Muscle layer of duodenum (tissue), 2 donors: ENCODE data around the gene RBM28.

ENCODE experiments used
- H3K27ac ChIP-seq: one replicate; pipeline ENCODE4 v1.7.0; 2013; ENCODE audit warnings: mild to moderate bottlenecking, low read length
- H3K27me3 ChIP-seq: one replicate; pipeline ENCODE4 v1.7.0; 2013; ENCODE audit warnings: low read depth, mild to moderate bottlenecking, control low read depth, low read length
- H3K36me3 ChIP-seq, 2 donors: one replicate each; pipeline ENCODE4 v1.7.0; 2013; ENCODE audit warnings: low read length in 2 of 2, control low read depth in 1 of 2, mild to moderate bottlenecking in 1 of 2; ENCODE audit not compliant: insufficient read depth in 2 of 2, control insufficient read depth in 1 of 2
- H3K4me1 ChIP-seq, 2 donors: one replicate each; pipeline ENCODE4 v1.7.0; 2013; ENCODE audit warnings: low read length in 2 of 2, mild to moderate bottlenecking in 2 of 2, control low read depth in 1 of 2, moderate library complexity in 1 of 2; ENCODE audit not compliant: insufficient read depth in 2 of 2, control insufficient read depth in 1 of 2
- H3K4me3 ChIP-seq, 2 donors: one replicate each; pipeline ENCODE4 v1.7.0; 2013; ENCODE audit warnings: low read length in 2 of 2, low read depth in 1 of 2, mild to moderate bottlenecking in 1 of 2
- H3K9me3 ChIP-seq, 2 donors: one replicate each; pipeline ENCODE4 v1.7.0; 2013; ENCODE audit warnings: low read length in 2 of 2, control low read depth in 1 of 2, mild to moderate bottlenecking in 1 of 2; ENCODE audit not compliant: control insufficient read depth in 1 of 2
- donor health status: healthy.

Gene RBM28

GRCh38 chr7:128357217-128357613 is 13.5 kb upstream of the RBM28 start:
- no peaks in the 10 kb centered on the region for H3K9me3 ChIP-seq
- H3K27ac ChIP-seq = no peak overlapping the region
- H3K27me3 ChIP-seq = peaks cover 20% of the 10 kb centered on the region
- H3K4me1 ChIP-seq = peaks cover 0 to 18% of the 10 kb centered on the region in 2 donors
- H3K4me3 ChIP-seq = no peak overlapping the region
- H3K36me3 ChIP-seq = no peaks in the 10 kb centered on the region

- peaks cover 16% of the 10 kb centered on the region for H3K27me3 ChIP-seq
These were observed 13.0 kb upstream of the RBM28 start for GRCh38 chr7:128356546-128357216.

GRCh38 chr7:128353610-128354009 is 9.9 kb upstream of the RBM28 start:
- no peak overlapping the region for H3K27ac ChIP-seq
- no peaks in the 10 kb centered on the region for H3K9me3 ChIP-seq
- peaks cover 0 to 9% of the 10 kb centered on the region in 2 donors for H3K4me1 ChIP-seq
- H3K4me3 ChIP-seq = no peak overlapping the region
- peaks cover 20% of the 10 kb centered on the region for H3K27me3 ChIP-seq
- no peaks in the 10 kb centered on the region for H3K36me3 ChIP-seq

More at GRCh38 chr7:128356546-128357216, 13.0 kb upstream of the RBM28 start:
- H3K4me3 ChIP-seq = no peak overlapping the region
- no peak overlapping the region for H3K27ac ChIP-seq
- H3K4me1 ChIP-seq = peaks cover 0 to 16% of the 10 kb centered on the region in 2 donors
- H3K9me3 ChIP-seq = no peaks in the 10 kb centered on the region
- no peaks in the 10 kb centered on the region for H3K36me3 ChIP-seq

DNA sequence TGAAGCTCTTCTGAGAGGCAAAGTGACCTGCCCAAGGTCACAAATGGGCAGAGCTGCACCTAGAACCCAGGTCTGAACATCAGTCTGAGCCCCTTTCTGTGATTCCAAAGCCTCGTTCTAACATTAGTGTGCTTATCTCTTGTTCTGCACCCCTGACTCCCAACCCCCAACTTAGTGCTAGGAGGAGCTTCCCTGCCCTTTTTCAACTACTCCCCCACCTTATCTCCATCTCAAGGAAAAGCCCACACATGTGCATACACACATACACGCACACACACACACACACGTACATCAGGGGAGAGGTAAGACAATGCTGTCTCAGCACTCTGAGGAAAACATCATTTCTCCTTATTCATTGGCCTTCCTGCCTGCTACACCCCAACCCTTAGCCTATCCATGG is 9.5 kb upstream of the RBM28 start:
- Histone ChIP-seq H3K27ac (no peak overlapping the region), H3K27me3 (peaks cover 20% of the 10 kb centered on the region)

DNA sequence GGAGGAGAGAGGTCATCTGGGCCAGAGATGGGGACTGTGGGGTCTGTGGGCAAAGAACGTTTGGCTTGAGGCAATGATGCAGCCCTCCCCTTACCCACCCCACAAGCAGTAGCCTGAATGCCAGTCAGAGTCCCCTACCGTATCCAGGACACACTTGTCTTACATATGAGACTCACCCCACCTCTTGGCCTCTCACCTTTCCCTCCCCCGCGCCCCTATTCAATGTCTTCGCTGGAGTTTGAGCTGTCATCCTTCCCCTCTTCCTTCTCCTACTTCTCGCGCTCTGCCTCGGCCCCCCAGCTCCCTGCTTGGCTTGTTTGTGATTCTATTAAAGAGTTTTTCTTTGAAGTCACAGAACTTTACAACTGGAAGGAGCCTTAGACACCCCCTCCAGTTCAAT is 8.9 kb upstream of the RBM28 start:
- Histone ChIP-seq H3K4me1 (peaks cover 0 to 9% of the 10 kb centered on the region in 2 donors), H3K27me3 (peaks cover 20% of the 10 kb centered on the region), H3K4me3 (no peak overlapping the region), H3K27ac (no peak overlapping the region), H3K36me3 (no peaks in the 10 kb centered on the region), H3K9me3 (no peaks in the 10 kb centered on the region)

More for the DNA sequence above, 9.5 kb upstream of the RBM28 start:
- Histone ChIP-seq H3K4me1 (peaks cover 0 to 9% of the 10 kb centered on the region in 2 donors), H3K4me3 (no peak overlapping the region), H3K36me3 (no peaks in the 10 kb centered on the region), H3K9me3 (no peaks in the 10 kb centered on the region)

- no peak overlapping the region for H3K27ac ChIP-seq
- H3K27me3 ChIP-seq = peaks cover 20% of the 10 kb centered on the region
- no peaks in the 10 kb centered on the region for H3K9me3 ChIP-seq
- H3K36me3 ChIP-seq = no peaks in the 10 kb centered on the region
- H3K4me3 ChIP-seq = no peak overlapping the region
- H3K4me1 ChIP-seq = peaks cover 0 to 9% of the 10 kb centered on the region in 2 donors
These were observed 8.4 kb upstream of the RBM28 start for GRCh38 chr7:128352153-128352537.

- H3K27me3 ChIP-seq = peaks cover 20% of the 10 kb centered on the region
- no peaks in the 10 kb centered on the region for H3K9me3 ChIP-seq
- H3K36me3 ChIP-seq = no peaks in the 10 kb centered on the region
- peak overlapping the region in 1 of 2 donors; percentile 40 for H3K4me3 ChIP-seq
- no peak overlapping the region for H3K27ac ChIP-seq
- H3K4me1 ChIP-seq = peaks cover 0 to 9% of the 10 kb centered on the region in 2 donors
These were observed 7.8 kb upstream of the RBM28 start for GRCh38 chr7:128351296-128352152.

GRCh38 chr7:128350708-128351295 is 7.1 kb upstream of the RBM28 start:
- Histone ChIP-seq H3K4me1 (peaks cover 0 to 9% of the 10 kb centered on the region in 2 donors), H3K36me3 (no peaks in the 10 kb centered on the region), H3K27me3 (peaks cover 20% of the 10 kb centered on the region), H3K9me3 (no peaks in the 10 kb centered on the region), H3K27ac (no peak overlapping the region), H3K4me3 (peak overlapping the region in 1 of 2 donors; percentile 40)

GRCh38 chr7:128349466-128349825 is 5.7 kb upstream of the RBM28 start:
- H3K36me3 ChIP-seq = no peaks in the 10 kb centered on the region
- peaks cover 20% of the 10 kb centered on the region for H3K27me3 ChIP-seq

DNA sequence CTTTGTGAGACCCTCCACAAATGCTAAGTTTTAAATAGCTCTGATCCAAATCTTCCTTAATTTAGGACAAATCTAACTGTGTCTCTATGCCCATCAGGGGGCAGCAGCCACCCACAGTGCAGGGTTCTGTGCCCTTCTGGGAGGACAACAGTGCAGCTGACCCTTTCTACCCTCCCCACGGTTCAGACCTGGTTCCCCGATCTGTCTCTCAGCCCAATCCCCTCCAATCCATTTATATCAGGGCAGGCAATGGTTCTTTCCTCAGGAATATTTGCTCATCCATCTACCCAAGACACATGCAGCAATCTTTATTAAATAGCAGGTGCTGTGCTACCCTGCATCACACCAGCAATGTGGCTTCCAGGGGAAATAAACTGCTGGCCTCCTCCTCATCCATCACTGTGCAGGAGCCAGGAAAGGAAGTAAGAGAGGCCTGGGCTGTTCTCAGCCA is 4.0 kb upstream of the RBM28 start:
- Histone ChIP-seq H3K27ac (no peak overlapping the region), H3K27me3 (peaks cover 9% of the 10 kb centered on the region), H3K4me1 (peaks cover 5 to 14% of the 10 kb centered on the region in 2 donors)

More at GRCh38 chr7:128349466-128349825, 5.7 kb upstream of the RBM28 start:
- Histone ChIP-seq H3K27ac (no peak overlapping the region), H3K4me3 (no peak overlapping the region), H3K9me3 (no peaks in the 10 kb centered on the region), H3K4me1 (peaks cover 0 to 9% of the 10 kb centered on the region in 2 donors)

GRCh38 chr7:128344431-128344774 is 695 bp upstream of the RBM28 start:
- Histone ChIP-seq H3K27ac (no peak overlapping the region), H3K9me3 (no peaks in the 10 kb centered on the region), H3K36me3 (peaks cover 0 to 2% of the 10 kb centered on the region in 2 donors), H3K4me3 (peak overlapping the region in 1 of 2 donors; percentile 81), H3K4me1 (peaks cover 7 to 21% of the 10 kb centered on the region in 2 donors), H3K27me3 (no peaks in the 10 kb centered on the region)

More for the DNA sequence above, 4.0 kb upstream of the RBM28 start:
- H3K36me3 ChIP-seq = no peaks in the 10 kb centered on the region
- H3K4me3 ChIP-seq = no peak overlapping the region
- H3K9me3 ChIP-seq = no peaks in the 10 kb centered on the region
